GM08714 (cell line): ENCODE data around the gene IL2RA.
A peak's percentile ranks its signal among the peaks of the same experiment; 100 is the strongest.

Experiments
- H3K4me3 ChIP-seq: fragments of 200-500 bp; sonication (Bioruptor generic); 2 replicates; pipeline ENCODE4 v1.5.1; 2014; ENCODE audit warnings: mild to moderate bottlenecking, low read length, inconsistent platforms
- ZNF274 ChIP-seq: IDR thresholded peaks from 2 replicates; pipeline ENCODE4 v1.6.1; 2012; ENCODE audit warnings: mild to moderate bottlenecking, low read depth, low read length

Gene IL2RA

DNA sequence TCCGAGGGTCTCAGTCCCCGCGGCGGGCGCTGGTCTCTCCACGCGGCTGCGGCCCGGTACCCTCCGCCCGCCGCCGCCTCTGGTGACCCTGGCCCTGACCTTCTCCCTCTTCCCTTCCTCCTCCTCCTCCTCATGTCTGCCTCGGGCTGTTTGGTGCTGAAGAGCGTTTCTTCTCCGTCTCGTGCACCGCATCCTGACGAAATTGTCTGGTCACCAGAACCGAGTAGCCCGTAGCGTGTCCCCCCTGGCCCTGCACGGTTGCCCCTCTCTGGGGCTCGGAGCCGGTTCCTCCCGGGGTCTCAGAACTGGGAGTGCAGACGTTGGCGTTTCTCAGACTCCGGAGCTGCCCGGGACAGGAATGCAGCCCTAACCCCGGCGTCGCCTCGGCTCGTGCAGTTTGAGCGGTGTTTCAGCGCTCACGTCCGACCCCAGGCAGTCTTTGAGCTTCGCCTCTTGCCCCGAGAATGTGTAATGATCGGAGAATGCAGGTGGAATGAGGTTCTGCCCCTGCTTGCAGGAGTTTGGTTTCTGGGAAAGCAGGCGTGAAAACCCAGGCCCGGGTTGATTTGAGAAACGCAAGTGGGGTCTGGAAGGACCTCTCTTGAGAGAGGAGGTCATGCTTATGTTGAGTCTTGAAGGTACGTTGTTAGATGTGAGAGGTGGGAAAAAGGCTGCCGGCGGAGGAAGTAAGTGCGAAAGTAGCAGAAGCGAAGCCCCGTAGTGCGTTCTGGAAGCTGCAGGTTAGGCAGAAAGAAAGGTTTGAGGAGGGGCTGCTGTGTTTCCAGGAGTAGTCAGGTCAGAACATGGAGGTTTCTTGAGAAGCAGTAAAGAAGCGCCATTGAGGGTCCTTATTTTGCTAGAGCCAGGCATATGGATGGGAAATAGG lies 27.4 kb upstream of the IL2RA start:
- H3K4me3 ChIP-seq, result peak overlapping the region; percentile 93
- no peak for TF ChIP-seq ZNF274

DNA sequence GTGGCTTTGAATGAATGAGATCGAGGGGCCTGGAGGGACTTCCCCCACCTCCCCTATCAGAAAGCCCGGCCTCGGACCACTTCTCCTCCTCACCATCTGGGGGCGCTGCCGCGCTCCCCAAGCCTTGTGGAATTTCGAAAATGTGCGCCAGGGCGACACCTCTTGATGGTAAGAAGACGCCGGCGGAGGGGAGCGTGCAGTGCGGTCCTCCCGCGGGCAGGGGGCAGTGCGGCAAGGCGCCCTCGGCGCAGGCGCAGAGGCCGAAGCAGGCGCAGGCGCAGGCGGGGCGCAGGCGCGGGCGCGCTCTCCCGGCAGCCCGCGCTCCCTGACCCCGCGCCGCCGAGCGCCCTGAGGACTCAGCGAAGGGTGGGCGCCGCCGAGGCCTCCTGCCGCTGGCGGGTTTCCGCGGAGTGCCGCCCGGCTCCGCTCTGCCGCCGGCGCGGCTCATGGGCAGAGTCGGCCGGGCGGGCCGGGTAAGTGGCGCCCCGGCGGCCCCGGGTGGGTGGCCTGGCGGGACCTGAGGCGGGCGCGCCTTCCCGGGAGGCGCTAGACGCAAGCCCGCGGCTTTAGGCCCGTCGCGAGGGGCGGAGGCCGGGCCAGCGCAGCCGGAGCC lies 26.7 kb upstream of the IL2RA start, which contains the start of gene RBM17:
RBM17 (plus strand) TSS at position 314 of the 613 bp plus-strand sequence. CDS start 8,032 bp downstream, outside the sequence.
- peak within 1 kb of the TSS; percentile 93 for H3K4me3 ChIP-seq
- TF ChIP-seq ZNF274, result no peak

- TF ChIP-seq ZNF274, result no peak
- H3K4me3 ChIP-seq, result no peak overlapping the region
These were observed 24.4 kb upstream of the IL2RA start for GRCh38 chr10:6086375-6087233.

- TF ChIP-seq ZNF274, result no peak
- no peak overlapping the region for H3K4me3 ChIP-seq
These were observed 21.6 kb upstream of the IL2RA start for GRCh38 chr10:6083523-6084475.

DNA sequence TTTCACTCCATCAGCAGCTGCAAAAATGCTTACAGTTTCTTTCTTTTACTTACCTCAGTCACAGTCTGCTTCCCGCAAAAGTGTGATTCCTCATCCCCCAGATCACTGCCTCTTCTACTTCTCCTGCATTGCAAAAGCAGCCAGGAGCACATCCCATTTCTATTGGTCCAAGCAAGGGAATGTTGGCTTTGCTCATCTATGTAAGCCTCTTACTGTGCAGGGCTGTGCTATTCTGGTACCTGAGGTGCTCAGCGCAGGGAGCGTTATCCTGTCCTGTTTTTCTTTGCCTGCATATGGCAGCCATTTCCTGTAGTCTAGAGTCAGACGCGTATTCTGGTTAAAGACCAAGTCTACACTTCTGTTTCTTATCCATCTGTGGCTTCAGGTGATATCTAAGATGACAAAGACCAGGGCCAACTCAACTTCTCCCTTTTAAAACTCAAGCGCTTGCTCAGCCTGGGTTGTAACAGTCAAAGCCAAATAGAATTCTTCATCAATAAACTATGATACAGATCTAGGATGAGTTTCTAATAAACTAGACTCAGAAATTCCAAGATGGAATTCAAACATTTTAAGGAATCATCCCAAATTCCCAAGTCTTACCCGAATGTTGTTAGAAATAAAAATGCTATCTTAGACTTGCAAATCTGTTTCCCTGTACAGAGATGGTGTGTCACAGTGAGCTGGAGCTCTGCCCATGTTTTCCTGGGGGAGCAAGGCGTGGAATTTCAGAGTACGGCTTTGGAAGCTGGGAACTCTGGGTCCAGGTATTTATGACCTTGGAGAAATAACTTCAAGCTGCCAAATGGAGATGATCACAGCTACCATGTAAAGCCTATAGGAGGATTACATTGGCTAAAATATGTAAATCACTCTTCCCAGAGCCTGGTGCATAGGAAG lies 20.6 kb upstream of the IL2RA start:
- TF ChIP-seq ZNF274, result no peak
- no peak overlapping the region for H3K4me3 ChIP-seq

DNA sequence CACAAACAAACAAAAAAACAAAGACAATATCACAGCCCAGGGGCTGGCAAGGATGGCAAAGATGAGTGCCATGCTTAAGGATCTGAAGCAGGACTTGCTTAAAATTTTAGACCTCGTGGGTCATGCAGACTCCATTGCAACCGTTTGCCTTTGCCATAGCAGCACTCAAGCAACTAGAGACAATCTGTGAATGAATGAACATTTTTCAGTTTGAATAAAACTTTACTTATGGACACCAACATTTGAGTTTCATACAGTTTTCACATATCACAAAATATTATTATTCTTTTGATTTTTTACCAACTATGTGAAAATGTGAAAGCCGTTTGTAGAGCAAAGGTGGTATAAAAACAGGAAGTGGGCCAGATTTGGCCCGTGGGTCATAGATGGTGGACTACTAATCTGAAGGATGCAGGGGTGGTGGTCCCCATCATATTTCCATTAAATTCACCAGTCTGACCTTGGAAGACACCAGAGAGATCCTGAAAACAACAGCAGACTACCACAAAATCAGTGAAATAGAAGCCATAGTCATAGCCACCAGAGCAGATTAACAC lies 18.3 kb upstream of the IL2RA start:
- no peak overlapping the region for H3K4me3 ChIP-seq
- no peak for TF ChIP-seq ZNF274

DNA sequence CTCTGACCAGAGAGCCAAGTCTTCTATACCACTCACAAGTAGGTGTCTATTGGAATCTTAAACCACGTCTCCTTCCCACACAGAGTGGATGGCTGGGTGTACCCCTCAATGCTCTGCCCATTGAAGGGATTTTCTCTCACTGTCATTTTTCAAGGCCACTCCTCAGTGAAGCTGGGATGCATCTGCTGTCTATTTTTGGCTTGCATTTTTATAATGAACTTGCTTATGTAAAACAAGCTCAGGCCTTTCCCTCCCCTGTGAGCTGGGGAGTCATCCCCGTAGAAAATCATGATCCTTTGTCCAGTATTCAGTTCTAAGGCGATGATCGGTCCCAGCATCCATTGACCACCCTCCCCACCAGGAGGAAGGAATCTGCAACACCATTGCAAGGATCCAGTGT lies 16.9 kb upstream of the IL2RA start:
- no peak for TF ChIP-seq ZNF274
- no peak overlapping the region for H3K4me3 ChIP-seq

- no peak overlapping the region for H3K4me3 ChIP-seq
- no peak for TF ChIP-seq ZNF274
These were observed 15.0 kb upstream of the IL2RA start for GRCh38 chr10:6077071-6077675.

DNA sequence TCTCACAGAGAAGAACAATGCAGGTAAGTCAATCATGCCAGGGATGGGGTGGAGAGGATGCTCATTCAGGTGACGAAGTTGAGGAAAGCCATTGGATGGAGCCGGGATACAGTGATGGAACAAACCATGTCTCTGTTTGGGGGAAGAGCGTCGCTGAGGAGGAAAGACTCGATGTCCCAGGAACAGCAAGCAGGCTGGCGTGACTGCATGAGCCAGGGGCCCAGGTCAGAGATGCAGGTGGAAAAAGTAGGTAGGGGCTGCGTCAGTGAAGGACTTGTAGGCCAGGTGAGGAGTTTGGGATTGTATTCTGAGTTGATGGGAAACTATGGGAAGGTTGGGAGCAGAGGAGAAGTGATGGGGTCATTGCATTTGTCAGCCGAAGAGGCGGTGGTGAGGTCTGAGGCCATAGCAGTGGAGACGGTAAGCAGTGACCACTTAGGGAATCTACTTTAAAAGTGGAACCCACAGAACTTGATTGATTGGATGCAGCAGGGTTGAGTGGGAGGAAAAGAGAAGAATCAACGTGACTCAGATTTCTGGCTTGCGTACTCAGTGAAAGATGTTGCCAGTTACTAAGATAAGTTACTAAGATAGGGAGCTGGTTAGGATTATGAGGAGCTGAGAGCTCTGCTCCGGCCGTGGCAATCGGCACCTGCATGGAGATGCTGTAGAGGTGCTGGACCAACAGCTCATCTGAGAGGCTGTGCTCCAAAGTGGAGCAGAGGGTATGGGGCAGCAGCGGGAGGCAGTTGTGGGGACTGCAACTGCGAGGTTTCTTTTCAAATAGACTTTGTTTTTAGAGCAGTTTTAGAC lies 12.5 kb upstream of the IL2RA start:
- TF ChIP-seq ZNF274, result no peak
- no peak overlapping the region for H3K4me3 ChIP-seq

DNA sequence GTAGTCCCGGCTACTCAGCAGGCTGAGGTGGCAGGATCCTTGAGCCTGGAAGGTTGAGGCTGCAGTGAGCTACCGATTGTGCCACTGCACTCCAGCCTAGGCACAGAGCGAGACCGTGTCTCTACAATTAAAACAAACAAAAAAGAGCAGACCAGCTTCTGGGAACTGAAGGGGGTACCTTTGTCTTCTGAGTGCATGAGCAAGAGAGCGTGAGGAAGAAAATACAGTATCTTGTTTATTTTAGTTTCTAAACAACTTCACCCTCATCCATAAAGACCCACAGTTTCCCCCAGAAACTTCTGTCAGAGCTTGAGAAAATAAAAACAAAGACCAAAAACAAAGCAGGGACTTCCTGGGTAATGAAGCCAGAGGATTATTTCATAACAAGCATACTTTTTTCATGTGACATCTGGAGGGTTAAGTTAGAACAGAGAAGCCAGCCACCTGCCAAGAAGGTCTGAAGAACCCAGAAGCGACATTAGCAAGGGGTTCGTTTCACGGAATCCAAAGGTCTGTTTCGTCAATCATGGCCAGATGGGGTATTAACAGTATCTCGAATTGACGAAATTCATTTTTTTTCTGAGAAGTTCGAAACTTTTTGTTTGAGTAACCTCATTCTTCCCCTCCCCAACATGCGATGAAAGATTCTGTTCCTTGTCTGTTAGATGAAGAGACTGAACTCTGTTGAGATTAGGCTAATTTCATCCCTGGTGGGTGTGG lies 10.2 kb upstream of the IL2RA start:
- TF ChIP-seq ZNF274, result no peak
- peak overlapping the region; percentile 52; the same call in 1 of the 2 replicates for H3K4me3 ChIP-seq
